Body of pancreas (tissue), 4 donors: ENCODE data around the gene RPGRIP1L. TPM values are rescaled to one million over a fixed set of nuclear protein-coding genes. Genes with fewer than 3 reads are reported as not detected.

Experiments
- ATAC-seq: fragments of 150-250 bp; one replicate; pipeline ENCODE4 v1.9.1; 2016
- DNase-seq, 4 donors: peaks; one replicate each; pipeline ENCODE4 v3.0.0-alpha.2; 2019
- H3K27ac ChIP-seq, 4 donors: fragments of 200-600 bp; sonication (generic); 1 replicate in 3 of 4; 2 replicates in 1 of 4; pipeline versions ENCODE4 v1.5.1 to v1.6.1; 2016 to 2019; ENCODE audit warnings: mild to moderate bottlenecking in 1 of 4, mixed read lengths in 1 of 4, moderate library complexity in 1 of 4
- H3K27me3 ChIP-seq, 2 donors: fragments of 200-600 bp; sonication (generic); one replicate each; pipeline ENCODE4 v1.6.0; 2016; ENCODE audit warnings: mild to moderate bottlenecking in 1 of 2
- H3K36me3 ChIP-seq, 2 donors: fragments of 200-600 bp; sonication (generic); replicated peaks in 1 of 2; 2 replicates each; pipeline ENCODE4 v1.5.1; 2016; ENCODE audit warnings: low read depth in 2 of 2; ENCODE audit not compliant: insufficient read depth in 1 of 2
- H3K4me1 ChIP-seq: fragments of 200-600 bp; sonication (generic); one replicate; pipeline ENCODE4 v1.6.0; 2016
- H3K4me3 ChIP-seq, 2 donors: fragments of 200-600 bp; sonication (generic); 1 replicate in 1 of 2; 2 replicates in 1 of 2; pipeline ENCODE4 v1.5.1; 2016 to 2019
- H3K9me3 ChIP-seq, 3 donors: fragments of 200-600 bp; sonication (generic); 1 replicate in 2 of 3; 2 replicates in 1 of 3; pipeline ENCODE4 v1.5.1; 2016
- POLR2A ChIP-seq, 3 donors: fragments of 450-650 bp; IDR thresholded peaks; one replicate each; pipeline ENCODE4 v1.6.1; 2016; ENCODE audit warnings: antibody characterized with exemption in 3 of 3, mild to moderate bottlenecking in 2 of 3
- WGBS, 2 donors: methylation state at CpG; one replicate each; pipeline ENCODE4 v1.1.5; 2017; 5-methylcytosine and 5-hydroxymethylcytosine counted together
- intact Hi-C: fragments of 100-400 bp; cut with DNase I; formaldehyde crosslinking; loops from one replicate; pipeline ENCODE4 v1.15.1; 2023
- total RNA-seq, 2 donors: library from RNA; depleted of rRNA; stranded (reverse); fragments of >200 nt; gene quantifications; one replicate each; pipeline ENCODE4 v1.1.0, GENCODE V29; 2016
- TF ChIP-seq, protein P1 (sequence below), 7 experiments: fragments of 450-650 bp in 4 of 7; fragments of 200-600 bp in 3 of 7; sonication (generic) in 3 of 7; IDR thresholded peaks; one replicate each; pipeline ENCODE4 v1.5.1; 2016 to 2019; ENCODE audit warnings: antibody characterized with exemption in 7 of 7

RPGRIP1L gene
- total RNA-seq, 2 donors from 2014 or later: 2.9 to 4.3 TPM

DNA sequence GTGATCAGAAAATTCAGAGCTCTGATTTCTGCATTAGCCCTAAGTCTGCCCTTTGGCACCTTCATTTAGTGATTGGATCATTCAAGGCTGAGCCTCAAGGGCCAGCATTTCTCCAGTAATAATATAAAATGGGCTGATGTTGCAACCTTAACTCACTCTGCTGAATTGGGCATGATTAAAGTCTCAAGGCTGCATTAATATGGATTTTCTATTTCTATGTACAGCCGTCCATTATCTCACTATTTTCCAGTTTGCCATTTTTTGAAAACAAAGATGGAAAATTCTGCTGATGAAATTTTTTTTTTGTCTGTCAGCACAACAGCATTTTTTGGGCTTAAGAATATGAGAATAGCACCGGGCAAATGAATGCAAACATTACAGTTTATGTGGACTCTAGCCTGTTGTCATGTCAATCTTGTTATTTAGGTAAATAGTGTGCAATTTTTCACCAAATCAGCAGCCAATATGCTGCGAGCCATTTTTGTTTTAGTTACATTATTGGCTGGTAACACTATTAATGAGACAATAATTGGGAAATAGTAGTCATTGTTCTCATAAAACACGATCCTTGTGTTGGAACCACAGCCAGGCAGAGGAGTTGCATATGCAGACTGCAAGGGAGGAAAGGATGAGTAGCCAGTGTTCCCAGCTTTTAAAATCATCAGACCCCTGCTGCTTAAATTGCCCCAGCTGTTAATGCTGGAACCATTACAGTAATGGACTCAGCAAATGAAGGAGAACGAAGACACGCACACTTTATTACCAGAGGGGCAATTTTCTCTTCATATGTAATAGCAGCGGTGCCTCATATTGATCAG, 10.8 kb upstream of the RPGRIP1L start:
- H3K4me3 ChIP-seq: no peak overlapping the region
- TF ChIP-seq, protein P1, sequence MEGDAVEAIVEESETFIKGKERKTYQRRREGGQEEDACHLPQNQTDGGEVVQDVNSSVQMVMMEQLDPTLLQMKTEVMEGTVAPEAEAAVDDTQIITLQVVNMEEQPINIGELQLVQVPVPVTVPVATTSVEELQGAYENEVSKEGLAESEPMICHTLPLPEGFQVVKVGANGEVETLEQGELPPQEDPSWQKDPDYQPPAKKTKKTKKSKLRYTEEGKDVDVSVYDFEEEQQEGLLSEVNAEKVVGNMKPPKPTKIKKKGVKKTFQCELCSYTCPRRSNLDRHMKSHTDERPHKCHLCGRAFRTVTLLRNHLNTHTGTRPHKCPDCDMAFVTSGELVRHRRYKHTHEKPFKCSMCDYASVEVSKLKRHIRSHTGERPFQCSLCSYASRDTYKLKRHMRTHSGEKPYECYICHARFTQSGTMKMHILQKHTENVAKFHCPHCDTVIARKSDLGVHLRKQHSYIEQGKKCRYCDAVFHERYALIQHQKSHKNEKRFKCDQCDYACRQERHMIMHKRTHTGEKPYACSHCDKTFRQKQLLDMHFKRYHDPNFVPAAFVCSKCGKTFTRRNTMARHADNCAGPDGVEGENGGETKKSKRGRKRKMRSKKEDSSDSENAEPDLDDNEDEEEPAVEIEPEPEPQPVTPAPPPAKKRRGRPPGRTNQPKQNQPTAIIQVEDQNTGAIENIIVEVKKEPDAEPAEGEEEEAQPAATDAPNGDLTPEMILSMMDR (IDR thresholded peaks at IDR 0.05): no peak
- TF ChIP-seq POLR2A (IDR thresholded peaks at IDR 0.05): no peak
- WGBS, 2 donors: 49 to 61% methylated on average over 7 of the region's 7 CpGs
- ATAC-seq (peak; percentile 18), DNase-seq (no peak)
- intact Hi-C loops: no loop called here
- H3K36me3 ChIP-seq: no peaks in the 10 kb centered on the region
- no peaks in the 10 kb centered on the region for H3K27me3 ChIP-seq
- H3K4me1 ChIP-seq: peaks cover 29% of the 10 kb centered on the region
- no peaks in the 10 kb centered on the region for H3K9me3 ChIP-seq
- no peak overlapping the region for H3K27ac ChIP-seq

DNA sequence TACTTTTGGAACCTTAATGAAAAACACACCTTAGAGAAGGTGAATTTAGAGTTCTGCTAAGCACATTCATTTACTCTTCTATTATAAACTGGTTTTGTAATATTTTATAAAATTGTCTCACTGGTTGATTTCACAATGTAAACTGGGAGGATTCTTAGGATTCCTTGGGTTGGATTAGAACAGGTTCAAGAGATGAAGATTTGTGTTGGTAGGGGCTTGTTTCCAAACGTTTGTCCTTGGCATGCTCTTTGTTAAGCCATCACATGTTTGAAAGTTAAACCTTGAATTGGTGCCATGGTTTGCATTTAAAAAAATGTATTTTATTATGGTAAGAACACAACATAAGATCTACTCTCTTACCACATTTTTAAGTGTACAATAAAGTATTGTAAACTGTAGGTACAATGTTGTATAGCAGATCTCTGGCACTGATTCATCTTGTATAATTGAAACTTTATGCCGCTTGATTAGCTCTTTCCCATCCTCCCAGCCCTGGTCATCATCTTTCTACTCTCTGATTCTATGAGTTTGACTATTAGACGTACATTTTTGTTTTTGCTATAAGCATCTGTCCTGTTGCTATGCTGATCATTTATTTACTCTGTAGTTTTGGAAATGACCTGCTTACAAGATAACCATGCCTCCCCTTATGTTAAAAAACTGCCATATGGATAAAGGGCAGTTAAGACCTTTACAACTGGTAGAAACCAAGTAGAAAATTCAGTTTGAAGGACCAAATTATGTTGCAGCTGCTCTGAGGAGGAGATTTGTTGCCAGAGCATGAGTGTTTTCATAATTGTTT, 9.9 kb upstream of the RPGRIP1L start:
- no peaks in the 10 kb centered on the region for H3K9me3 ChIP-seq
- DNase-seq (no peak), ATAC-seq (no peak)
- peaks cover 29% of the 10 kb centered on the region for H3K4me1 ChIP-seq
- H3K4me3 ChIP-seq: no peak overlapping the region
- H3K27me3 ChIP-seq: no peaks in the 10 kb centered on the region
- no peak overlapping the region for H3K27ac ChIP-seq
- no peaks in the 10 kb centered on the region for H3K36me3 ChIP-seq
- TF ChIP-seq, protein P1 (IDR thresholded peaks at IDR 0.05): no peak
- no peak for TF ChIP-seq POLR2A (IDR thresholded peaks at IDR 0.05)
- WGBS, 2 donors: 47 to 49% methylated on average over 3 of the region's 3 CpGs
- intact Hi-C loops: no loop called here

GRCh38 chr16:53712065-53712464, 8.4 kb upstream of the RPGRIP1L start:
- no peaks in the 10 kb centered on the region for H3K9me3 ChIP-seq
- ATAC-seq (no peak), DNase-seq (no peak)
- intact Hi-C loops: no loop called here
- peaks cover 24% of the 10 kb centered on the region for H3K4me1 ChIP-seq
- H3K4me3 ChIP-seq: no peak overlapping the region
- WGBS, 2 donors: 15 to 22% methylated on average over 2 of the region's 2 CpGs
- no peaks in the 10 kb centered on the region for H3K27me3 ChIP-seq
- H3K36me3 ChIP-seq: no peaks in the 10 kb centered on the region
- no peak for TF ChIP-seq POLR2A (IDR thresholded peaks at IDR 0.05)
- TF ChIP-seq, protein P1 (IDR thresholded peaks at IDR 0.05): no peak
- no peak overlapping the region for H3K27ac ChIP-seq

DNA sequence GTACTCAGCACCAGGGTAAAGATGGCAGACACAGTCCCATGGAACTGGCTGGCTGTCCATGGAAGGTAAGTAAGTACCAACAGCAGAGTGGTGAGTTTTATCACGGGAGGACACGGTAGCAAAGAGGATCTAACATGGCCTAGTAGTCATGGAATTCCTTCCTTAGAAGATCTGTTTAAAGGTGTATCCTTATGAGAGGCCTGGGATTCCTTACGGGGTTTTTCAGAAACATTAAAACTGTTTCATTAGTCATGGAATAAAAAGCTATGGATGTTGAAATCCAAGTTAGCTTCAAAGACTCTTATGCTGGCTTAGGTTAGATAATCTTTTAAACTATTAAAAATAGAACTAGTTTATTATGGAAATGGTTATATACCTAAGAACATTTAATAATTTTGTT, 7.7 kb upstream of the RPGRIP1L start:
- 95 to 97% methylated on average over 3 of the region's 3 CpGs for WGBS, 2 donors
- no peaks in the 10 kb centered on the region for H3K36me3 ChIP-seq
- DNase-seq (no peak), ATAC-seq (no peak)
- TF ChIP-seq POLR2A (IDR thresholded peaks at IDR 0.05): no peak
- TF ChIP-seq, protein P1 (IDR thresholded peaks at IDR 0.05): no peak
- no peaks in the 10 kb centered on the region for H3K9me3 ChIP-seq
- no peak overlapping the region for H3K27ac ChIP-seq
- peaks cover 24% of the 10 kb centered on the region for H3K4me1 ChIP-seq
- H3K27me3 ChIP-seq: no peaks in the 10 kb centered on the region
- intact Hi-C loops: no loop called here
- no peak overlapping the region for H3K4me3 ChIP-seq
